MM.1S (cell line): Measurements from ENCODE around the gene TTC9C.

Experiments used
- EZH2 ChIP-seq: fragments of 300-600 bp; sonication (generic); optimal IDR thresholded peaks from 2 replicates; pipeline ENCODE3; 2017; ENCODE audit warnings: low read depth, mild to moderate bottlenecking, antibody characterized with exemption, low read length, mixed read lengths
- TF ChIP-seq, protein P1 (sequence below): fragments of 300-600 bp; sonication (generic); IDR thresholded peaks from 2 replicates; pipeline ENCODE4 v1.5.1; 2016; ENCODE audit warnings: antibody characterized with exemption, low read length, mixed read lengths

DNA sequence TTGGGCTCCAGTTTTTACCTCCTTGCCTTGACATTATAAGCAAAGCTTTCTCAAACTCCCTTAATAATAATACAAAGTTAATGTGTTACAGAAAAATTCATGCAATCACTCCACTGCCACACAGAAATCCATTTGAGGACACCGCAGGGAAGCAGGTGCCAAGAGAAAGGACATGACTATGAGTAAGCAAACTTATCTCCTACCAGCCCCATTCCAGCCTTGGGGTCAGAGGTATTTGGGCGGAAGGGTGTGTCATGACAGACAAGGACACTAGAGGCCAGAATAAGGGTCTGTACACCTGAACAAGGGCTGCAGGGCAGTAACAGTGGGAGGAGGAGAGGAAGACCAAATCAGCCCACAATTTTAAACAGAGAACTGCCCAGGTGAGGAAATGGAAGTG, 14.9 kb upstream of the TTC9C start:
- TF ChIP-seq, protein P1, sequence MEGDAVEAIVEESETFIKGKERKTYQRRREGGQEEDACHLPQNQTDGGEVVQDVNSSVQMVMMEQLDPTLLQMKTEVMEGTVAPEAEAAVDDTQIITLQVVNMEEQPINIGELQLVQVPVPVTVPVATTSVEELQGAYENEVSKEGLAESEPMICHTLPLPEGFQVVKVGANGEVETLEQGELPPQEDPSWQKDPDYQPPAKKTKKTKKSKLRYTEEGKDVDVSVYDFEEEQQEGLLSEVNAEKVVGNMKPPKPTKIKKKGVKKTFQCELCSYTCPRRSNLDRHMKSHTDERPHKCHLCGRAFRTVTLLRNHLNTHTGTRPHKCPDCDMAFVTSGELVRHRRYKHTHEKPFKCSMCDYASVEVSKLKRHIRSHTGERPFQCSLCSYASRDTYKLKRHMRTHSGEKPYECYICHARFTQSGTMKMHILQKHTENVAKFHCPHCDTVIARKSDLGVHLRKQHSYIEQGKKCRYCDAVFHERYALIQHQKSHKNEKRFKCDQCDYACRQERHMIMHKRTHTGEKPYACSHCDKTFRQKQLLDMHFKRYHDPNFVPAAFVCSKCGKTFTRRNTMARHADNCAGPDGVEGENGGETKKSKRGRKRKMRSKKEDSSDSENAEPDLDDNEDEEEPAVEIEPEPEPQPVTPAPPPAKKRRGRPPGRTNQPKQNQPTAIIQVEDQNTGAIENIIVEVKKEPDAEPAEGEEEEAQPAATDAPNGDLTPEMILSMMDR: peak; percentile 10; the same call in 1 of the 2 replicates
- TF ChIP-seq EZH2: no peak
